HG02840 (cell line): ENCODE data around the gene GRIK5.
"Not testable (repeated sequence)": the region's sequence is repeated elsewhere in the genome, so short reads cannot be mapped to it uniquely, and the experiment has no call there.

Experiments used
- ATAC-seq: cut with Tn5 transposase; IDR thresholded peaks from one replicate; pipeline ENCODE4 v1.9.1; 2021; ENCODE audit warnings: mild to moderate bottlenecking, moderate library complexity, moderate number of reproducible peaks; ENCODE audit not compliant: unreplicated experiment, low FRiP score

GRIK5 gene

DNA sequence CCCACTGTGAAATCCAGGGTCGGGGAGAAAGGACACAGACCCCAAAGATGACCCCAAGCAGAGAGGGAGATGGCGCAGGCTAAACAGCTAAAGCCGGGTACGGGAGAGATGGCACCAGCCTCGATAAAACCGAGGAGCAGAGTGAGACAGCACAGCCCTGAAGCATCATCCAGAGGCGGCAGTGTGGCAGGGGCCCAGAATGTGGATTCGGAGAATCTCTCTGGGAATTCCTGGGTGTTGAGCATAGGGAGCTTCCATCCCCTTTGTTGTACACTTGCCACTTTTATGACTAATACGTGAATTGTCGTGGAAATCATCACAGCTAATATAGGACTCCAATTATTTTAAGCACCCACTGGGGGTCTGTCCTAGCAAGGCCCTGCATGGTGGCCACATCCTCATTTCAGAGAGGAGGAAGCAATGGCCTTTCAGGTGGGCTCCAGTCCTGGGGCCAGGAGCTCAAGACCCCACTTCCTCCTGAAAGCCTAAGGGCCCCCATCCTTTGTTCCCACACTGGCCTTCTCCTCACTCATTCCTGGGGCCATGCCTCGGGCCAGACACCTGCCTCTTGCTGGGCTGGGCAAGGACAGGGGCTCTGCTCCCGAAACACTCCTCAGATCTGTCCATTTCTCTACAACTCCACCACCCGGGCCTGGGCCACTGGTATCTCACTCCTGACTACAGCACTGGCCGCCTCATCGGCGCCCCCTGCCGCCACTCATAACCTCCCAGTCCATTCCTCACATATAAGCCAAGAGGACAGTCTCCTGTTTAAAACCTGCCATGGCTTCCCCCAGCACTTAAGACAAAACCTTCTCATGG lies 46.7 kb downstream of the GRIK5 start:
- ATAC-seq: no peak

DNA sequence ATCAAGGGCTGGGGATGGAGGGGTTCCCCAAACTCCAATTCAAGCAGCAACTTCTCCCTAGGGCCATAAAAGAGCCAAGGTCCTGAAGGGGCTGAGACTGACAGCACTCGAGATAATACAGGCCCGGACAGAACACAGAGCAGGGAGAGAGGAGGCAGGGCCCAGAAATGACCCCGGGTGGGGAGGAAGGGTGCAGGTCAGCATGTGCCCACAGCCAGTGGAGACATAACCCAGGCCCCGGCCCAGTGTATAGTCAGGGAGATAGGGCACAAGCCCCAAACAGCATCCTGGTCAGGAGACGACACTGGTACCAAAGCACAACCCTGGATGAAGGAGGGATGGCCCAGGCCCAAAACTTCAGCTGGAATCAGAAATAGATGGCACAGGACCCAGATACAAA lies 47.4 kb downstream of the GRIK5 start:
- ATAC-seq: no peak

DNA sequence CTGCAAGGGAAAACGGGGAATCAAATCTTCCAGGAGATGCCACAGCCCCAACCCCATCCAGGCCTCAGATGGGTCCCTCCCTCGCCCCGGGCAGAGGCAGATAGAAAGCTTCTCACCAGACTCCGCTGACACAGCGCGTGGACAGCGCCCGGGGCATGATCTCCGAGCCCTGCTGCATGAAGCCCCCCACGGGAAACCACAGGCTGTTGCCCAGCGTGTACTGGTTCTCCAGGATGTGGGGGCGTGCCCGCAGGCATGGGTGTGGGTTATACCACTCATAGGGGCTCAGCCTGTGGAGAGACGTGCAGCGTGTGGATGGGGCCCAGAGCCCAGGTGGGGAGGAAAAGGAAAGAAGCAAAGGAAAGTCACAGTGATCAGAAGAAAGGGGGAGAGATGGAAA lies 48.8 kb downstream of the GRIK5 start:
- ATAC-seq: no peak

DNA sequence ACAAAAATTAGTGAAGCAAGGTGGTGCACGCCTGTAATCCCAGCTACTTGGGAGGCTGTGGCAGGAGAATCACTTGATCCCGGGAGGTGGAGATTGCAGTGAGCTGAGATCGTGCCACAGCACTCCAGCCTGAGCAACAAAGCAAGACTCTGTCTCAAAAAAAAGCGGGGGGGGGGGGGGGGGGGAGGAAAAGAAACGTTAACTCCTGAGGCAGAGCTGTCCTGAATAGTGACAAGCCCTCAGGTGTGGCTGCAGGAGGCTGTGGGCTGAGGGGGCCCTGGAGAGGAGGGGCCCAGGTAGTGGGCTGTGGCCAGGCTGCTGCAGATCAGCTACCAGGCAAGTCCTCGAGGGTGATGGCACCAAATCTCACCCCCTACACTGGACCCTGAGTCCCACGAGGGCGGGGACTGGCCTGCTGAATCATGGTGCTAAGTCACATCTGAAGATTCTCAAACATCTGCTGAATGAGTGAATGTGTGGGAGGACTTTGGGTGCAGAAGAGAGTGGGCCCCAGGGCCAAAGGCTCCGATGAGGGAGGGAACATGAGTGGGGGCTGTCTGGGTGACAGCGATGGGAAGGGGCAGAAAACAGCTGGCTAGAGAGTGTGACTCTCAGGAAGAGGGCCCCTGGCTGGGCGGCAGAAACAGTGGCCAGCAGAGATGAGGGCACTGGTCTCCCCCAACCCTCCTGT lies 51.4 kb downstream of the GRIK5 start:
- ATAC-seq: no peak

DNA sequence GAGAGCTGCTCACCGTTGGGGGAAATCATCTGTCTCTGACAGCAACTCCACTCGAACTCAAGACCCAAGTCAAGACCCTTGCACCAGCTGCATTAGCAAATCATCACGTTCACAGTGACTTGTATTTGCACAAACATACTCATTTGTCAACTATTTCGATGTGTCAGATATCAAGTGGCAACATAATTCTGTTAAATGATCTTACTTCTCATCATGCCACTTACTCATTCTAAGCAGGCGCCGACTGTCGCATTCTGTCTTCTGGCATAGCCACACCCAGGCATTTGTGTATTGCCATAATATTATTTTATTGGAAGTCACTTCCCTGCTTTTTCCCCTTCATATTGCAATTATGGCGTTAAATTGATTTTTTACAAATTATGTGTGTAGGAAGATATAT lies 53.0 kb downstream of the GRIK5 start:
- ATAC-seq: no peak

DNA sequence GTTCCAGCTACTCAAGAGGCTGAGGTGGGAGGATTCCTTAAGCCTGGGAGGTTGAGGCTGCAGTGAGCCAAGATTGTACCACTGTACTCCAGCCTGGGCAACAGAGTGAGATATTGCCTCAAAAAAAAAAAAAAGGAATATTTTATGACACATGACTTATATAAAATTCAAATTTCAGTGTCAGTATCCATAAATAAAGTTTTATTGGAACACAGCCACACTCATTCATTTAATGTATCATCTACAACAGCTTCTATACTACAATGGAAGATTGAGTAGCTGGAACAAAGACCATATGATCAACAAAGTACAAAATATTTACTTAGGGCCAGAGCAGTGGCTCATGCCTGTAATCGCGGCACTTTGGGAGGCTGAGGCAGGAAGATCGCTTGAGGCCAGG lies 57.3 kb downstream of the GRIK5 start:
- ATAC-seq: not testable (repeated sequence)

DNA sequence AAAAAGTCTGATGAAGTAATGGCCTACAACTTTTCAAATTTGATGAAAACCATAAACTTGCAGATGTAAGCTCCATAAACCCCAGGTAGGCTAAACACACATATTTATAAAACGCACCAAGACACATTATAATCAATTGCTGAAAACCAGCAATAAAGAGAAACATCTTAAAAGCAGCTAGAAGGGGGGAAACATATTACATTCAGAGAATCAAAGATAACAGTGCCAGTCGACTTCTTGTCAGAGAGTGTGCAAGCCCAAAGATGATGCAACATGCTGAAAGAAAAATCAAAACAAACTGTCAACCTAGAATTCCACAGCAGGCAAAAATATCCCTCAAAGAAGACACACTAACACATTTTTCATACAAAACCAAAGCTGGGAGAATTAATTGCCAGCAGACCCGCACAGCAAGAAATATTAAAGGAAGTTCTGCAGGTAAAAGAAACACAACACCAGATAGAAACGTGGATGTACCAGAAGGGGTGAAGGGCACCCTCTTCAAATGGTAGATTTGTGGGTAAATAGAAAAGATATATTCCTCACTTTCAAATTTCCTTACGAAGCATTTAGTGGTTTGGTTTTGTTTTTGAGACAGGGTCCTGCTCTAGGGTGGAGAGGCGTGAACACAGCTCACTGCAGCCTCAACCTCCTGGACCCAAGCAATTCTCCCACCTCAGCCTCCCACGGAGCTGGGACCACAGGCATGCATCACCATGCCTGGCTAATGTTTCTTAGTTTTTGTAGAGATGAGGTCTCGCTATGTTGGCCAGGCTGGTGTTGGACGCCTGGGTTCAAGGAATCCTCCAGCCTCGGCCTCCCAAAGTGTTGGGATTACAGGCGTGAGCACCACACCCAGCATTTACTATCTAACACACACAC lies 59.5 kb downstream of the GRIK5 start:
- ATAC-seq: no peak

DNA sequence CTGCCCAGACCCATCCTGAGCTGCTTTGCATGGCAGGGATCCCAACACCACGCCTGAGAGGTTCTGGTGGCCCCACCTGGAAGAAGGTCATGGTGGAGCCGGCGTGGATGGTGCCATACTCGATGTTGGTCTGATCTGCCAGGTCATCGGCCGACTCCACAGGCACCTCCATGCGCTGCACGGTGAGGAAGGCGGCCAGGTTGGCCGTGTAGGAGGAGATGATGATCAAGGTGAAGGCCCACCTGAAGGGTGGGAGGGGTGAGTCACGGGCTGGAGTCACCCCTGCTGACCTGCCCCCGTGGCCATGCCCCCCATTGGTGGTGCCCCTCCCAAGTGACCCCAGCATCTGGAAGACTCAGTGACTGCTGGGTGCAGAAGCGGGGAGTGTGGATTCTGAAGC lies 63.4 kb downstream of the GRIK5 start:
- ATAC-seq: no peak

DNA sequence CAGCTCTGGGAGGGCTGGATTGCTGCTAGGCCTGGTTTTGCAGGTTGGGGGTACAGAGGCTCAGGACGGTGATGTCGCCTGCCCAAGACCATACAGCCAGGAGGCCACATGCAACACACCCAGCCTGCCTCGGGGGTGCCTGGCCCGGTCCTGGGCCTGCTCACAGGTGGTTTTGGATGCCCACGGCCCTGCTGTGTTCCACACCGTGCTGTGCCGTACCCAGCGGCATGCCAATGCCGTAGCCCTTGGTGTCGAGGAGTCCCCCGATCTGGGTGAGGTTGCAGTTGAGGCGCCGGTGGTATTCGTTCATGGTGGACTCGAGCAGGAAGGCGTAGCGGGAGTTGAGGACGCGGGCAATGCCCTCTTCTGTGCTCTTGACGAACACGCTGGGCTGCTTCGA lies 64.5 kb downstream of the GRIK5 start:
- no peak for ATAC-seq

DNA sequence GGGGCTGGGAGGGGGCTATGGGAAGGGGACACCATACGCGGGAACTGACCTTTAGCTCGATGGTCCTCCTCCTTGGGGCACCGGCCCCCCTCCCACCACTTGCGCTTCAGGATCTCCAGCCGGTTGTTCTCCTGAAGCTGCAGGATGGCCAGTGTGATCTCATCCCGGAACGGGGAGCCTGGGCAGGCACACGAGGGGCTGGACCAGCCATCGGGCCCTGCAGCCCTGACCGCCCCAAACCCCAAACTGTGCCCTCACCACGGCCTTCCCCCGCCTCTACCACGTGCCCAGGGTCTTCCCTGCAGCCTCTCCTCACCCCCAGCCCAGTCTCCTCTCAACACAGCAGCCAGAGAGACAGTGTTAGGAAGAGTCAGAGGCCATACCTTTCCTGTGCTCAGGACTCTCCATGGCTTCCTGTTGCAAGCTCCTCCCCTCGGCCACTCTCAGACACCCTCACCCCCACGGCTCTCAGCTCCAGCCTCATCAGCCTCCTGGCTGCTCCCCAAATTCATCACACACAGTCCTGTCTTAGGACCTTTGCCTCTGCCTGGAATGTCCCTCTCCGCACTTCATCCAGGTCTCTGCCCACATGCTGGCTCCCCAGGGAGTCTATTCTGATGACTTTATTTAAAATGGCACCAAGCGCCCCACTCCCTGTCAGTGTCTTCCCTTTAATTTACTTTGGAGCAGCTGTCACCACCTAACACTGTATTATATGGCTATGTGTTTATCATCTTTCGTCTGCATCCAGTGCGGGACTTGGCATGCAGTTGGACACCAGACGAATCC lies 66.3 kb downstream of the GRIK5 start:
- ATAC-seq: no peak

DNA sequence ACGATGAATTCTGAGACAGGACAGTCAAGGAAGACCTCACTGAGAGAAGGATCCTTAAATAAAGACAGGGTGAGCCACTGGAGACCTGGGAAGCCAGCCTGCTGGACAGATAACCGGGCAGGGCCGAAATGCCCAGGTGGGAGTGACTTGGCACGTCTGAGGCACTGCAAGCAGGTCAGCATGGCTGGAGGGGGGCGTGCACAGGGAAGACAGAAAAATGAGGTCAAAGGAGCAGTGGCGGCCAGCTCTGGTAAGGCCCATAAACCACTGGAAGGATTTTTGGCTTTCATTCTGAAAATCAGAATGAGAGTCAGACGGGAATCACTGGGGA lies 70.2 kb downstream of the GRIK5 start:
- ATAC-seq: no peak

DNA sequence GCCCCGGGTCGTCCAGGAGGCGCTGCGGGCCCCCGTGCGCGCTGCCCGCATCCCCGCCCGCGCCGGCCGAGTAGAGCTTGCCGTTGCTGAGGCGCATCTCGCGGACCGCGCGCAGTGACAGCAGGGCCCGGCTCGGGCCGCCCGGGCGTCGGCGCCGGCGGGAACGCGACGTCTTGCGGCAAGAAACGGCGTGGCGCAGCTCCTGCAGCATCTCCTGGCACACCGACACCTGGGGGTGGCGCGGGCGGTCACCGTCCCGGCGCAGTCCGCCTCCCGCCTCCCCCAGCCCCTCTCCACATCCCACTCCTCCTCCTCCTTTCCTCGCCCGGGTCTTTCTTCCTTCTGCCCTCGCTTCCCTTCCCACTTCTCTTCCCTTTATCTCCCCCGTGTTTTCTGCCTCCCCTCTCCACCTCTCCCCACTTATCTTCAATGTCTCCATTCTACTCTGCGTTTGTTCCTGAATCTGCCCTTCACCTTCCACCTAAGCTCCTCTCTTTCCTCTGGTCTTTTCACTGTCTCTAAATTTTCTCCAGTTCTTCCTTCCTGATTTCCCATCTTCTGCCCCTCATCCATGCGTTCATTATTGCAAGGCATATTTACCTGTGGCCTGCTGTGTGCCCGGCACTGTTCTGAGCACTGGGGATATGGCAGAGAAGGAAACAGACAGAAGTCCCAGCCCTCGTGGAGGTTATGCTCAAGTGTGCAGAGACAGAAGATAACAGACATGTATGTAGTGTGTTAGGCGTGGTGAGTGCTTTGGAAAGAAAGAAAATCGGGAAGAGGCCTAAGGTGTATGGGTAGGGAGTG lies 70.7 kb downstream of the GRIK5 start:
- no peak for ATAC-seq

DNA sequence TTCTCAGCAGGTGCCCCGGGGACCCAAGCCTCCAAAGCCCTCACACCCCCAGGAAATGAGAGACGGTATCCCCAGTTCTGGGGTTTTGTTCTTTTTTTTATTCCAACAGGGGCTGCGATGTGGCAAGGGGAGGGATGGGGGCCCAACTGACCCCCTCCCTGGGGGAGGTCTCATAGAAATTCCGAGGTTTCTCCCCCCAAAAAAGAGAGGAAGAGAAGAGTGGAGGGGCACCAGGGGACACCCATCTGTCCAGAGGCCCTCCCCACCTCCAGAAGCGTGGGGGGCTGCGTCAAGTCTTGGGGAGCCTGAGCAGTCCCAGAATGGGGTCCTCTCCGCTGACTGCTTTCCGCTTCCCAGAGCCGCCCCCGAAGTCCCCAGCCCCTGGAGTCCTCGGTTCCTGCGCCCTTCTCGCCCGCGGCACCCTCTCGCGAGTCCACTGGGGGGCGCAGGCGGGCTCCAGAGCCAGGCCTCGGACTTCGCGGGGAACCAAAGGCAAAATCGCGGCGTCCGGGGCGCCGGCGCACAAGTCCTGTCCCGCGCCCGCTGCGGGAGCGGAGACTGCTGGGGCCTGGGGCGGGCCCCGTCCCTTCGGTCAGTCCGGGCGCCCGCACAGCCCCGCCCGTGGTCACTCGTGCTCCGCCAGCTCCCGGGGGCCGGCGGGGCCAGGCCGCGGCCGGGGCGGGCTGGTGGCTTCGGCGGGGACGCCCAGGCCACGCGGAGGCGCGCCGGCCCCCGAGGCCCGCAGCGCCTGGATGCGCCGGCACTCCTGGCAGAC lies 71.6 kb downstream of the GRIK5 start:
- no peak for ATAC-seq

DNA sequence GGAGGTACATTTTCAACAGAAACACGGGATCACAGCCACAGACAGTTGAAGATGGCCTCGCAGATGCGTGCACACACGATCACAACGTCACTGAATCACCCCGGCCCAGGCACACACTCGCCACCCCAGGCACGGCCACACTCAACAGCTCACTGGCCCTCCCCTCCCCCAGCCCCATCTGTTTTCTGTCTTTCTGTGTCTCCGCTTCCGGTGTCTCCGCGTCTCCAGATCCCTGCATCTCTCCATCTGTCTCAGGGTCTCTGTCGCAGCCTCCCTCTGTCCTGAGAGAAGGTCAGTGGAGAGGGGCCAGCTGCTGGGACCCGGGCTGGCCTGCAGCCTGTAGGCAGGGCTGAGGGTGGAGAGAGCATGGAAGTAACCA lies 72.2 kb downstream of the GRIK5 start:
- no peak for ATAC-seq

DNA sequence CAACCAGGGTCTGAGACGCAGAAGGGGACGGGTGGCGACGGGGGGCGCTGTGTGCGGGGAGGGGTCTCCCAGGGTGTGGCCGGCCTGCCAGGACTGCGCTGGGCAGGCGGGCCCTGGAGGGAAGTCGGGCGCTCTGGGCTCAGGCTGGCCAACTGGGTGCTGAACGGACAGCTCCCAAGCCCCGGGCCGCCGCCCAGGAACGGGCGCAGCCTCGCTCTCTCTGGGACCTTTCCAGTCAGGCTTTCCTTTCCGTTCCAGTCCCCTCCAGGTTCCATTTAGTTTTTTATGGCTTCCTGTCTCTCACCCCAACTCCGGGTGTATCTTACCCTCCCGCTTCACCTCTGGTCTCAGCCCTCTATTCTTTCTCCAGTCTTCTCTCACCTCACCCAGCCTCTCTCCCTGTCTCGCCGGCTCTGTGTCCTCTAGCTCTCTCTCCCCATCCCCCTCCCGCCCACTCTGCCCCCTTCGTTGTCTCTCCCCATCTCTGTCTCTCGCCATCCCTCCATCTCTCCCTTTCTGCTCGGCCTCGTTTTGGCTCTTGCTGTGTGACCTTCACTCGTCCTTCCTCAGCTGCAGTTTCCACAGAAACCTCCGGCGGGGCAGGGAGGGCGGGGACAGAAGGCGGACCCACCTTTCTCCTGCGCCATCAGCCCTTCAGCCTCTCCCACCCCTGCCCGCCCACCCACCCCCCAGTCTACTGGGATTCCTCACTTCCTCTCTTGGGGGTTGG lies 72.7 kb downstream of the GRIK5 start:
- ATAC-seq: no peak

DNA sequence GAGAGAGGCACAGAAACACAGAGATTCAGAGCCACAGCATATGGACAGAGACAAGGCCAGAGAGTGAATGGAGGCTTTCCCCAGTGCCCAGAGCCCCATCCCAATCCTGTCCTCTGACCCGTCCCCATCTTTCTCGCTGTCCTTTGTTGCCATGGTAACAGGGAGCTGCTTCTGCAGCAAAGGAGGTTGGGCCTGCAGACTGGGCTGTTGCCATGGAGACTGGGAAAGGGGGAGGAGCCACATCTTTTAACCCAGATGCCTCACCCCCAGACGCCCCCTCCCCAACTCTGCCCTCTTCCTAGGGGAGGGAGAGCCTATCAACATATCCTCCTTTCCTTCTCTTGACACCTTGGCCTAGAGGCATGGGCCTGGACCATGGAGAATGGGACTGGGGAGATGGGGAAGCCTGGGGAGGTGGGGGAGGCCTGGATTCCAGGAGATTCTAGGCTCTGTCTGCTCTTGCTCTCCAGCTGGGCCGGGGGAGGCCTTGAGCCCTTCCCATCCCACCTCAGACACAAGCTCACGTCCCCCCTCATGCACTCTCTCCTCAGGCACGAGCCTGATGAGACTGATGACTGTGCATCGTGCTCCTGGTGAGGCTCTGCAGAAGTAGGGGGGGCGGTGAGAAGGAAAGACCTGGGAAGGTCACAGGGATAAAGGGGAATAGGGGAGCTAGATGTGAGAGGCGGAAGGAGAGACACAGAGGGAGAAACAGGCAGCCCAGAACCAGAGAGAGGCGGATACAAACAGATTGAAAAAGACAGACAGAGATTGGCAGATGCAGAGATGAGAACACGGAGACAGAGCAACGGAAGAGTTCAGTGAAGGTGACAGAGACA lies 73.8 kb downstream of the GRIK5 start:
- ATAC-seq: no peak
